ENCODE measurements around the gene DHX32.
A peak's percentile ranks its signal among the peaks of the same experiment; 100 is the strongest.
"Not testable (repeated sequence)": the region's sequence is repeated elsewhere in the genome, so short reads cannot be mapped to it uniquely, and the experiment has no call there.

Gene DHX32

DNA sequence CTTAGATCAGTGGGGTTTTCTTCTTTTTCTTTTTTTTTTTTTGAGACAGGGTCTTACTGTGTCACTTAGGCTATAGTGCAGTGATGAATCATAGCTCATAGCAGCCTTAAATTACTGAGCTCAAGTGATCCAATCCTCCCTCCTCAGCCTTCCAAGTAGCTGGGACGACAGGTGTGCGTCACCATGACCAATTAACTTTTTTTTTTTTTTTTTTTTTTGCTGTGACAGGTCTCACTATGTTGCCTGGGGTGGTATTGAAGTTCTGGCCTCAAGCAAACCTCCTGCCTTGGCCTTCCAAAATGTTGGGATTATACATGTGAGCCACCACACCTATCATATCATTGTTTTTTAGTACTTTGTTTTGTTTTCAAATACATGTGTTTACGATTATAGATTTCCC, 28.4 kb upstream of the DHX32 start:
- H3K79me2 ChIP-seq (ENCODE audit: control insufficient read depth, insufficient read depth, low read length, poor library complexity); H2AFZ ChIP-seq (ENCODE audit: insufficient read depth, low read length, poor library complexity); H3K4ac ChIP-seq (ENCODE audit: low read depth, low read length); H3K36me3 ChIP-seq (ENCODE audit: control insufficient read depth in 1 of 2, insufficient read depth in 2 of 2, low read length in 2 of 2); H3K23ac ChIP-seq (ENCODE audit: low read length); H3K4me2 ChIP-seq (ENCODE audit: low read length); H3K14ac ChIP-seq (ENCODE audit: low read length); H3K9ac ChIP-seq (ENCODE audit: low read length); H3K27ac ChIP-seq (ENCODE audit: low read depth, low read length); H3K79me1 ChIP-seq (ENCODE audit: low read length); H3K18ac ChIP-seq (ENCODE audit: low read length); H2AK5ac ChIP-seq (ENCODE audit: low read length); H3K4me3 ChIP-seq (ENCODE audit: low read depth, low read length); H3K9me3 ChIP-seq (ENCODE audit: insufficient read depth, low read depth, low read length); H2BK12ac ChIP-seq (ENCODE audit: low read length); H2BK120ac ChIP-seq (ENCODE audit: insufficient read depth, low read length, poor library complexity); H4K12ac ChIP-seq (ENCODE audit: low read depth, low read length); H4K91ac ChIP-seq (ENCODE audit: low read depth, low read length); H3K27me3 ChIP-seq (ENCODE audit: insufficient read depth, low read length); H4K8ac ChIP-seq (ENCODE audit: low read depth, low read length); H3K4me1 ChIP-seq (ENCODE audit: control insufficient read depth in 1 of 2, insufficient read depth in 2 of 2, low read length in 2 of 2); H2BK5ac ChIP-seq (ENCODE audit: low read depth, low read length, poor library complexity): not testable (repeated sequence)
- no CpG with 5 or more reads among the region's 3 CpGs for WGBS (ENCODE audit: extremely low coverage, insufficient coverage, insufficient read length)
- DNase-seq: peak; percentile 50 to 69

GRCh38 chr10:125908813-125909212, 27.7 kb upstream of the DHX32 start:
- not testable (repeated sequence) for H2BK5ac ChIP-seq (ENCODE audit: low read depth, low read length, poor library complexity); H3K36me3 ChIP-seq (ENCODE audit: control insufficient read depth in 1 of 2, insufficient read depth in 2 of 2, low read length in 2 of 2); H3K27me3 ChIP-seq (ENCODE audit: insufficient read depth, low read length); H2BK12ac ChIP-seq (ENCODE audit: low read length); H3K18ac ChIP-seq (ENCODE audit: low read length); H3K9me3 ChIP-seq (ENCODE audit: insufficient read depth, low read depth, low read length); DNase-seq; H3K4me2 ChIP-seq (ENCODE audit: low read length); H3K79me1 ChIP-seq (ENCODE audit: low read length); H3K9ac ChIP-seq (ENCODE audit: low read length); H3K79me2 ChIP-seq (ENCODE audit: control insufficient read depth, insufficient read depth, low read length, poor library complexity); H4K12ac ChIP-seq (ENCODE audit: low read depth, low read length); H3K14ac ChIP-seq (ENCODE audit: low read length); H2AFZ ChIP-seq (ENCODE audit: insufficient read depth, low read length, poor library complexity); H3K4ac ChIP-seq (ENCODE audit: low read depth, low read length); H4K91ac ChIP-seq (ENCODE audit: low read depth, low read length); H4K8ac ChIP-seq (ENCODE audit: low read depth, low read length); H2AK5ac ChIP-seq (ENCODE audit: low read length); H3K27ac ChIP-seq (ENCODE audit: low read depth, low read length); H3K23ac ChIP-seq (ENCODE audit: low read length); H2BK120ac ChIP-seq (ENCODE audit: insufficient read depth, low read length, poor library complexity); H3K4me1 ChIP-seq (ENCODE audit: control insufficient read depth in 1 of 2, insufficient read depth in 2 of 2, low read length in 2 of 2); H3K4me3 ChIP-seq (ENCODE audit: low read depth, low read length)
- WGBS (ENCODE audit: extremely low coverage, insufficient coverage, insufficient read length): no CpG with 5 or more reads among the region's 2 CpGs

GRCh38 chr10:125907598-125907997, 26.5 kb upstream of the DHX32 start:
- H4K12ac ChIP-seq (ENCODE audit: low read depth, low read length); H3K4me2 ChIP-seq (ENCODE audit: low read length); H3K79me1 ChIP-seq (ENCODE audit: low read length); H3K23ac ChIP-seq (ENCODE audit: low read length); H3K9me3 ChIP-seq (ENCODE audit: insufficient read depth, low read depth, low read length); DNase-seq; H2BK12ac ChIP-seq (ENCODE audit: low read length); H3K9ac ChIP-seq (ENCODE audit: low read length); H2AFZ ChIP-seq (ENCODE audit: insufficient read depth, low read length, poor library complexity); H2BK120ac ChIP-seq (ENCODE audit: insufficient read depth, low read length, poor library complexity); H3K4ac ChIP-seq (ENCODE audit: low read depth, low read length); H2BK5ac ChIP-seq (ENCODE audit: low read depth, low read length, poor library complexity); H3K4me1 ChIP-seq (ENCODE audit: control insufficient read depth in 1 of 2, insufficient read depth in 2 of 2, low read length in 2 of 2); H3K27ac ChIP-seq (ENCODE audit: low read depth, low read length); H3K18ac ChIP-seq (ENCODE audit: low read length); H4K8ac ChIP-seq (ENCODE audit: low read depth, low read length); H3K79me2 ChIP-seq (ENCODE audit: control insufficient read depth, insufficient read depth, low read length, poor library complexity); H3K27me3 ChIP-seq (ENCODE audit: insufficient read depth, low read length); H3K4me3 ChIP-seq (ENCODE audit: low read depth, low read length); H4K91ac ChIP-seq (ENCODE audit: low read depth, low read length); H2AK5ac ChIP-seq (ENCODE audit: low read length); H3K14ac ChIP-seq (ENCODE audit: low read length); H3K36me3 ChIP-seq (ENCODE audit: control insufficient read depth in 1 of 2, insufficient read depth in 2 of 2, low read length in 2 of 2): not testable (repeated sequence)
- WGBS (ENCODE audit: extremely low coverage, insufficient coverage, insufficient read length): no CpG with 5 or more reads among the region's 2 CpGs

DNA sequence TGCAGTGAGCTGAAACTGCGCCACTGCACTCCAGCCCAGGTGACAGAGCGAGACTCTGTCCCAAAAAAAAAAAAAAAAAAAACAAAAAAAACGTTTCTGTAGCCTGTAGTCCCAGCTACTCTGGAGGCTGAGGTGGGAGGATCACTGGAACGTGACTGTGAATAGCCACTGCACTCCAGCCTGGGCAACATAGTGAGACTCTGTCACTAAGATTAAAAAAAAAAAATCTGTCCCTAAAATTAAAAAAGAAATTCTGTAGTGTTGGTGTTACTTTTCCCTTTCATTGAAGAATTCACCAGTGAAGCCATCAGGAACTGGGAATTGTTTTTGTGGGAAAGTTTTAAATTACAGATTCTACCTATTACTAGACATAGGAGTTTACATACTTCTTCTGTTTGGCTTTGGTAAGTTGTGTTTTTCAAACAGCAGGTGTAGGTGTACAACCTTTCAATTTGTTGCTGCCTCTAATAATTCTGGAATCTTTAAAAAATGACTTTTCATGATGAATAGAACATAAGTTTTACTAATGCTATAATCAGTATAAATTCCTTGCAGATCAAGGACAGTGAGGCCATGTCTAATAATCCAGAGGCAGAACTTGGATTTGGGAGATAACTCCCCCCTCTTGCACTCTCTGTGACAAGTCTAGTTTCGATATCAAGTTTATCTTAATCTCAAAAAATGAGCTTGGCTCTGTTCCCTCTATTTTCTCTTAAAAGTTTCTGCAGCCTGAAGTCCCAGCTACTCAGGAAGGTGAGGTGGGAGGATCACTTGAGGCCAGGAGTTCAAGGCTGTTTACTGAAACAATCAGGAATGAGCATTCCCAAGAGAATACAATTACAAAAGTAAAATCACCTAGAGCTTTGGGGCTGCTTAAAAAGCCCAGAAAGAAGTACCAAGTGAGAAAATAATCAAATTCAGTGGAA, 24.2 kb upstream of the DHX32 start:
- not testable (repeated sequence) for H2AFZ ChIP-seq (ENCODE audit: insufficient read depth, low read length, poor library complexity); H2BK12ac ChIP-seq (ENCODE audit: low read length); H2BK120ac ChIP-seq (ENCODE audit: insufficient read depth, low read length, poor library complexity); H3K18ac ChIP-seq (ENCODE audit: low read length); H3K79me1 ChIP-seq (ENCODE audit: low read length); H3K14ac ChIP-seq (ENCODE audit: low read length); H4K12ac ChIP-seq (ENCODE audit: low read depth, low read length); H3K9ac ChIP-seq (ENCODE audit: low read length); H2AK5ac ChIP-seq (ENCODE audit: low read length); H3K36me3 ChIP-seq (ENCODE audit: control insufficient read depth in 1 of 2, insufficient read depth in 2 of 2, low read length in 2 of 2); H3K4ac ChIP-seq (ENCODE audit: low read depth, low read length); H3K9me3 ChIP-seq (ENCODE audit: insufficient read depth, low read depth, low read length); DNase-seq; H2BK5ac ChIP-seq (ENCODE audit: low read depth, low read length, poor library complexity); H4K91ac ChIP-seq (ENCODE audit: low read depth, low read length); H3K4me2 ChIP-seq (ENCODE audit: low read length); H3K4me3 ChIP-seq (ENCODE audit: low read depth, low read length); H3K23ac ChIP-seq (ENCODE audit: low read length); H3K27me3 ChIP-seq (ENCODE audit: insufficient read depth, low read length); H3K4me1 ChIP-seq (ENCODE audit: control insufficient read depth in 1 of 2, insufficient read depth in 2 of 2, low read length in 2 of 2); H3K79me2 ChIP-seq (ENCODE audit: control insufficient read depth, insufficient read depth, low read length, poor library complexity); H3K27ac ChIP-seq (ENCODE audit: low read depth, low read length)
- no CpG with 5 or more reads among the region's 5 CpGs for WGBS (ENCODE audit: extremely low coverage, insufficient coverage, insufficient read length)
- H4K8ac ChIP-seq (ENCODE audit: low read depth, low read length): peak overlapping the region; percentile 10
